Jurkat, Clone E6-1 (cell line): ENCODE measurements around the gene OR10H4.

Source experiments
- DNase-seq: peaks from one replicate; pipeline ENCODE4 v3.0.0-alpha.2; 2011; ENCODE audit warnings: low read depth, low spot score
- H3K4me3 ChIP-seq: 2 replicates; pipeline ENCODE4 v1.5.1; 2011; ENCODE audit warnings: mild to moderate bottlenecking, low read length, control low read depth, moderate library complexity

OR10H4 gene

GRCh38 chr19:15995536-15995935 is 46.7 kb downstream of the OR10H4 start:
- DNase-seq = no peak
- no peak overlapping the region for H3K4me3 ChIP-seq

- H3K4me3 ChIP-seq = no peak overlapping the region
- no peak for DNase-seq
Observed at GRCh38 chr19:15998166-15998565, 49.4 kb downstream of the OR10H4 start.
